Measurements from ENCODE around the gene C9orf78. TPM values are rescaled to one million over a fixed set of nuclear protein-coding genes. Genes with fewer than 3 reads are reported as not detected.

C9orf78 gene
- total and polyA plus RNA-seq, 9 of the 15 experiments (the other 6 are each of a cell fraction or from before 2014, with no cell fraction given), result 94.6 to 266 (median 202) TPM

- H3K79me2 ChIP-seq (ENCODE audit: control insufficient read depth, insufficient read depth, low read length), result peaks cover 48% of the 10 kb centered on the region
- TSS peak; percentile 49 for BruUV-seq (replicated peaks)
- in situ Hi-C loops (cut with MboI) (no loop called here), intact Hi-C loops (cut with micrococcal nuclease) (no loop called here)
- POLR2A ChIA-PET, result interaction anchor here (0.6 to 9.4 kb wide), 15 partner anchors 8 to 1526 kb away, joined by 3 to 91 read pairs (median 4); no protein-coding TSS in a partner anchor
- H3K4me3 ChIP-seq, result peak overlapping the region; percentile 28
- H3K27ac ChIP-seq (ENCODE audit: extremely low read depth, low read depth, low read length), result peak overlapping the region; percentile 75
- H4K20me1 ChIP-seq (replicated peaks; ENCODE audit: control insufficient read depth, insufficient read depth, low read length), result no peaks in the 10 kb centered on the region
- H3K36me3 ChIP-seq (ENCODE audit: control insufficient read depth, insufficient read depth, low read length), result peaks cover 79% of the 10 kb centered on the region
- DNase-seq (ENCODE audit: extremely low read depth in 1 of 4, low spot score in 3 of 4) (peak; percentile 68 to 81 (median 70)), ATAC-seq (peak; percentile 38), FAIRE-seq (peak; percentile 55)
- no peaks in the 10 kb centered on the region for H3K27me3 ChIP-seq (ENCODE audit: control insufficient read depth in 2 of 2, insufficient read depth in 2 of 2, low read length in 2 of 2)
- no peaks in the 10 kb centered on the region for H3K9me1 ChIP-seq (ENCODE audit: control insufficient read depth, insufficient read depth, low read length)
- peak overlapping the region; percentile 76 to 87 for H3K9ac ChIP-seq (ENCODE audit: insufficient read depth in 1 of 2, low read depth in 2 of 2, low read length in 2 of 2)
- 54% methylated on average over 11 of the region's 11 CpGs for WGBS (ENCODE audit: insufficient coverage, low coverage, missing lambda C conversion rate)
- H3K4me1 ChIP-seq (replicated peaks in 1 of 2; ENCODE audit: control insufficient read depth in 2 of 2, insufficient read depth in 2 of 2, low read length in 2 of 2), result peaks cover 56 to 60% of the 10 kb centered on the region in 2 experiments
- H3K4me2 ChIP-seq (ENCODE audit: insufficient read depth, low read length), result peak overlapping the region; percentile 87
- CTCF ChIA-PET (ENCODE audit: low intra/inter-chr PET ratio), result no interaction called here
- H2AFZ ChIP-seq (ENCODE audit: low read depth, low read length), result peak overlapping the region; percentile 14; the same call in 1 of the 2 replicates
- H3K9me3 ChIP-seq (replicated peaks; ENCODE audit: control insufficient read depth, insufficient read depth, low read depth, low read length), result no peaks in the 10 kb centered on the region
- TF ChIP-seq SMARCB1 (IDR thresholded peaks at IDR 0.05; ENCODE audit: insufficient read length, low read depth), result no peak
- TF ChIP-seq TEAD4 (IDR thresholded peaks at IDR 0.05; ENCODE audit: low read length), result 0 out of 2 replicates have a peak, but pooled peaks have one; percentile 27
- no peak for TF ChIP-seq TEAD4 (CRISPR knock-in tag; IDR thresholded peaks at IDR 0.05; ENCODE audit: borderline replicate concordance)
- peak; percentile 59 for TF ChIP-seq RBFOX2 (IDR thresholded peaks at IDR 0.05; ENCODE audit: low read depth, low read length)
- no peak for TF ChIP-seq ID3 (CRISPR knock-in tag; IDR thresholded peaks at IDR 0.05)
- TF ChIP-seq ID3 (tag; IDR thresholded peaks at IDR 0.05), result no peak
- TF ChIP-seq HNRNPUL1 (IDR thresholded peaks at IDR 0.05; ENCODE audit: low read length), result no peak
- TF ChIP-seq TRIM24 (IDR thresholded peaks at IDR 0.05), result no peak
- 0 out of 2 replicates have a peak, but pooled peaks have one; percentile 46 for TF ChIP-seq ERF (CRISPR knock-in tag; IDR thresholded peaks at IDR 0.05)
- 0 out of 2 replicates have a peak, but pooled peaks have one; percentile 10 for TF ChIP-seq ETV1 (tag; conservative IDR thresholded peaks at IDR 0.05; ENCODE audit: low read depth)
- TF ChIP-seq PHB (CRISPR knock-in tag; IDR thresholded peaks at IDR 0.05), result peak; percentile 31; the same call in 1 of the 2 replicates
- peak; percentile 48; the same call in 1 of the 2 replicates for TF ChIP-seq SMAD4 (CRISPR knock-in tag; conservative IDR thresholded peaks at IDR 0.05)
- 0 out of 2 replicates have a peak, but pooled peaks have one; percentile 4 for TF ChIP-seq CREB1 (IDR thresholded peaks at IDR 0.05)
- peak; percentile 34; the same call in 1 of the 2 replicates for TF ChIP-seq CREB1 (CRISPR knock-in tag; IDR thresholded peaks at IDR 0.05)
- TF ChIP-seq ZNF197 (CRISPR knock-in tag; IDR thresholded peaks at IDR 0.05; ENCODE audit: low read depth), result no peak
- no peak for TF ChIP-seq MAFK (IDR thresholded peaks at IDR 0.05; ENCODE audit: low read length)
- no peak for TF ChIP-seq NFATC3 (IDR thresholded peaks at IDR 0.05)
- TF ChIP-seq RREB1 (CRISPR knock-in tag; IDR thresholded peaks at IDR 0.05), result 0 out of 2 replicates have a peak, but pooled peaks have one; percentile 29
Observed at GRCh38 chr9:129858167-129858962, 23.3 kb upstream of the C9orf78 start.
